Hepatocyte (in vitro differentiated cells): ENCODE measurements around the gene SDK1.

Source experiments
- CTCF ChIP-seq: fragments of 200-600 bp; sonication (generic); IDR thresholded peaks from 2 replicates; pipeline ENCODE4 v1.5.1; 2016; ENCODE audit warnings: antibody characterized with exemption, mild to moderate bottlenecking; ENCODE audit not compliant: poor library complexity
- EZH2 ChIP-seq: fragments of 200-600 bp; sonication (generic); IDR thresholded peaks from 2 replicates; pipeline ENCODE4 v1.6.1; 2016; ENCODE audit warnings: antibody characterized with exemption, mild to moderate bottlenecking, borderline replicate concordance
- EZH2phosphoT487 ChIP-seq: fragments of 200-600 bp; sonication (generic); IDR thresholded peaks from one replicate; pipeline ENCODE4 v1.6.1; 2018; ENCODE audit warnings: antibody characterized with exemption, mild to moderate bottlenecking, low read depth, moderate library complexity; ENCODE audit not compliant: unreplicated experiment, severe bottlenecking

- TF ChIP-seq CTCF (no peak), EZH2 (no peak), EZH2phosphoT487 (no peak)
Measured at GRCh38 chr7:3289996-3290395, 11.1 kb upstream of the SDK1 start.
